AG04450 (cell line): ENCODE measurements around the gene MEGF6. TPM values are rescaled to one million over a fixed set of nuclear protein-coding genes. Genes with fewer than 3 reads are reported as not detected.

Source experiments
- CTCF ChIA-PET: fragments of 300-600, 350-600 bp; formaldehyde crosslinking; extraction: SDS; loops from one replicate; lab custom pipeline; 2022; ENCODE audit warnings: antibody characterized with exemption, inconsistent platforms; lab: Charles Lee
- POLR2A ChIA-PET: fragments of 350-600 bp; formaldehyde crosslinking; extraction: SDS; loops from one replicate; lab custom pipeline; 2021; ENCODE audit warnings: antibody characterized with exemption, inconsistent platforms; lab: Yijun Ruan, JAX
- DNase-seq: peaks from one replicate; pipeline ENCODE4 v3.0.0-alpha.2; 2011; ENCODE audit warnings: low read depth, low spot score
- H3K27ac ChIP-seq: one replicate; pipeline ENCODE4 v1.5.1; 2012; ENCODE audit warnings: low read depth, low read length, control low read depth
- H3K27me3 ChIP-seq: one replicate; pipeline ENCODE4 v1.6.0; 2012; ENCODE audit warnings: low read length; ENCODE audit not compliant: control insufficient read depth, insufficient read depth
- H3K4me3 ChIP-seq: 2 replicates; pipeline ENCODE4 v1.5.1; 2011; ENCODE audit warnings: mild to moderate bottlenecking, low read depth, low read length, control low read depth
- H3K9me3 ChIP-seq: 2 replicates; pipeline ENCODE4 v1.5.1; 2012; ENCODE audit warnings: low read length; ENCODE audit not compliant: control insufficient read depth, insufficient read depth
- polyA plus RNA-seq: library from polyadenylated mRNA; depleted of rRNA; stranded (reverse); fragments of >200 nt; gene quantifications from 2 replicates; pipeline ENCODE4 v1.2.3, GENCODE V29; 2011
- TF ChIP-seq, protein P1 (sequence below): IDR thresholded peaks from 2 replicates; pipeline ENCODE4 v1.5.1; 2011; ENCODE audit warnings: low read depth, low read length, control low read depth, inconsistent platforms

MEGF6 gene
- polyA plus RNA-seq, 1 experiment = 0.45 TPM

GRCh38 chr1:3598522-3599285, 12.6 kb downstream of the MEGF6 start:
- H3K9me3 ChIP-seq = no peaks in the 10 kb centered on the region; the same call in 1 of the 2 replicates
- no peak overlapping the region for H3K4me3 ChIP-seq
- peaks cover 27% of the 10 kb centered on the region for H3K27me3 ChIP-seq
- no peak overlapping the region for H3K27ac ChIP-seq
- no peak for DNase-seq
- CTCF ChIA-PET = interaction anchor here (1.2 to 1.4 kb wide), 2 partner anchors 20 to 108 kb away, joined by 5 to 8 read pairs; no protein-coding TSS in a partner anchor
- POLR2A ChIA-PET = no interaction called here
- TF ChIP-seq, protein P1, sequence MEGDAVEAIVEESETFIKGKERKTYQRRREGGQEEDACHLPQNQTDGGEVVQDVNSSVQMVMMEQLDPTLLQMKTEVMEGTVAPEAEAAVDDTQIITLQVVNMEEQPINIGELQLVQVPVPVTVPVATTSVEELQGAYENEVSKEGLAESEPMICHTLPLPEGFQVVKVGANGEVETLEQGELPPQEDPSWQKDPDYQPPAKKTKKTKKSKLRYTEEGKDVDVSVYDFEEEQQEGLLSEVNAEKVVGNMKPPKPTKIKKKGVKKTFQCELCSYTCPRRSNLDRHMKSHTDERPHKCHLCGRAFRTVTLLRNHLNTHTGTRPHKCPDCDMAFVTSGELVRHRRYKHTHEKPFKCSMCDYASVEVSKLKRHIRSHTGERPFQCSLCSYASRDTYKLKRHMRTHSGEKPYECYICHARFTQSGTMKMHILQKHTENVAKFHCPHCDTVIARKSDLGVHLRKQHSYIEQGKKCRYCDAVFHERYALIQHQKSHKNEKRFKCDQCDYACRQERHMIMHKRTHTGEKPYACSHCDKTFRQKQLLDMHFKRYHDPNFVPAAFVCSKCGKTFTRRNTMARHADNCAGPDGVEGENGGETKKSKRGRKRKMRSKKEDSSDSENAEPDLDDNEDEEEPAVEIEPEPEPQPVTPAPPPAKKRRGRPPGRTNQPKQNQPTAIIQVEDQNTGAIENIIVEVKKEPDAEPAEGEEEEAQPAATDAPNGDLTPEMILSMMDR = no peak

GRCh38 chr1:3598051-3598491, 13.2 kb downstream of the MEGF6 start:
- DNase-seq = no peak
- no peak overlapping the region for H3K4me3 ChIP-seq

DNA sequence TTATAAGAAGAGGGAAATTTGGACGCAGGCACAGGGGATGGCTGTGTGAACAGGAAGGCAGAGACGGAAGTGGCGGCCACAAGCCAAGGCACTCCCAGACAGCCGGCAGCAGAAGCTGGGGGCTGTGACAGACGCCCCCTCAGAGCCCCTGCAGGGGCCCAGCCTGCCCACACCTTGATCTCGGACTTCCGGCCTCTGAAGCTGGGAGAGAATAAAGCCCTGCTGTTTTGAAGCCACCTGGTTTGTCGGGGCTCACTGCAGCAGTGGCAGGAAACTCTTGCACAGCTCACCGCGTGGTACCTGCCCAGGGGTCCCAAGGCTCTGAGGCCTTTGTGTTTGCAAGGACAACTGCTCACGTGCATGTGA, 13.7 kb downstream of the MEGF6 start:
- Histone ChIP-seq H3K4me3 (no peak overlapping the region), H3K9me3 (no peaks in the 10 kb centered on the region; the same call in 1 of the 2 replicates), H3K27me3 (peaks cover 27% of the 10 kb centered on the region), H3K27ac (no peak overlapping the region)
- TF ChIP-seq, protein P1 = no peak
- ChIA-PET CTCF (no interaction called here), POLR2A (no interaction called here)
- DNase-seq = no peak

More at GRCh38 chr1:3598051-3598491, 13.2 kb downstream of the MEGF6 start:
- CTCF ChIA-PET = no interaction called here
- Histone ChIP-seq H3K27ac (no peak overlapping the region), H3K27me3 (peaks cover 27% of the 10 kb centered on the region), H3K9me3 (no peaks in the 10 kb centered on the region; the same call in 1 of the 2 replicates)
- TF ChIP-seq, protein P1 = no peak
- POLR2A ChIA-PET = no interaction called here

DNA sequence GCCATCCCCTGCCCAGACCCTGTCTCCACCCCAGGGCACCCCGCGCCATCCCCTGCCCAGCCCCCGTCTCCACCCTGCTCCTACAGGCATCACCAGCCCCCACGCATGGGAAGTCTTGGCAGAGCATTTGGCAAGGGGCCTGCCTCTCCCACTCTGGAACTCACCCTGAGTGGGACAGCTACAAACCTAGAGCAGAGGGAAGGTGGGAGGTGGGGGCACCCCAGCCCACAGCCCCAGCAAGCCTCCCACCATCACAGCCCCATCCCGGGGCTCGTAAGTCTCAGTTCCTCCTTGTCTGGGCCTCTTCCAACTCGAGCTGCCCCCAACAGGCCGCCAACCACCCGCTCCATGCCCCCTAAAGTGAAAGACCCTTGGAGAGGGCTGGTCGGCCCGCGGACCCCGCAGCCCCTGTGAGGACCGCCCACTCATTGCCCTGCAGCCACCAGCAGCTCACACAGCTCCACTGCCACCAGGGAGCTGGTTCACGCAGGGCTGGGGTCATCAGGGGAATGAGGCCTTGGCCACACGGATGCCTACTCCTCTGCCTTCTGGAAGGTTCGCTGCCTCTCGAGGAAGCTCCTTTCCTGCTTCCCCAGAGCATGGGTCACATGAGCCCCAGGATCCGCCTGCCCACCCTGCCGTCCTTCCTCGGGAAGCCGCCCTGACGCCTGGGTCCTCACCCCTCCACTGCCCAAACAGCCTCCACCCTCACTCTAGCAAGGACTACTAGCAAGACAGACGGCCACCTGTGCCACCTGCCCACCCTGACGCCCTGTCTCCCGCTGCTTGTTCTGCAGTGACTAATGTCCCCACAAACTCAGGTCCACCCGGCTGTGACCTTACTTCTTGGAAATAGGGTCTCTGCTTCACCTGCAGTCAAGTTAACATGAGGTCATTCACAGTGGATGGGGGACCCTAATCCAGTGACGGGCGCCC, 14.4 kb downstream of the MEGF6 start:
- POLR2A ChIA-PET = no interaction called here
- no peak for DNase-seq
- TF ChIP-seq, protein P1 = no peak
- Histone ChIP-seq H3K27ac (no peak overlapping the region), H3K9me3 (no peaks in the 10 kb centered on the region; the same call in 1 of the 2 replicates), H3K27me3 (peaks cover 27% of the 10 kb centered on the region), H3K4me3 (no peak overlapping the region)
- CTCF ChIA-PET = no interaction called here
